ENCODE results near the gene ALOXE3. TPM values are rescaled to one million over a fixed set of nuclear protein-coding genes. Genes with fewer than 3 reads are reported as not detected.

ALOXE3 gene
- total RNA-seq, 2 experiments from 2014 or later, result 0.27 to 0.28 TPM

DNA sequence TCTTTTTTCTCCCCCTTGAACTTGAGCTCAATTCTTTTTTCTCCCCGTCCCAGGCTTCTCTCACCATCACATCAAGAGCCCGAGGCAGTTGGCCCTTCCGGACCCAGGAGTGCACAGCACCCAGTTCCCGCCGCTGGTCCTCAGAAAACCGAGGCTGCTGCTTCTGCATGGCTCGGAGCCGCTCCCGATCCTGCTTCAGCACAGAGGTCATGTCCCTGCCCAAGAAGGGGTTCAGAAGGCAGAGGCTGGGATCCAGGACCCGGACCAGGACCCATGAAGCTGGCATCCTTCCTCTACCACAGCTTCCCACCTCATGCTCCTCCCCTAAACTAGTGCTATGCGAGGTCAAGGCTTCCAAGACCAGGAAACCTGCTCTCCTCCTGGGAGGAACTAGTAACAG, 23.4 kb upstream of the ALOXE3 start:
- Mint-ChIP-seq H3K36me3 (ENCODE audit: low read depth) (peaks cover 37% of the 10 kb centered on the region), H3K4me3 (no peak overlapping the region), H3K4me1 (no peaks in the 10 kb centered on the region), H3K27me3 (no peaks in the 10 kb centered on the region), H3K9me3 (ENCODE audit: low read depth) (no peaks in the 10 kb centered on the region), H3K27ac (no peak overlapping the region)
- intact Hi-C loops (cut with DNase I, micrococcal nuclease), result no loop called here
- CTCF ChIA-PET, result interaction anchor here (0.6 to 0.7 kb wide), 2 partner anchors 23 to 548 kb away, joined by 3 read pairs; partner anchors contain the start of gene ALOXE3
- ATAC-seq, result no peak
- POLR2A ChIA-PET, result interaction anchor here (1.1 to 2.1 kb wide), 3 partner anchors 12 to 32 kb away, joined by 4 to 8 read pairs (median 5); no protein-coding TSS in a partner anchor
- DNase-seq, result no peak

DNA sequence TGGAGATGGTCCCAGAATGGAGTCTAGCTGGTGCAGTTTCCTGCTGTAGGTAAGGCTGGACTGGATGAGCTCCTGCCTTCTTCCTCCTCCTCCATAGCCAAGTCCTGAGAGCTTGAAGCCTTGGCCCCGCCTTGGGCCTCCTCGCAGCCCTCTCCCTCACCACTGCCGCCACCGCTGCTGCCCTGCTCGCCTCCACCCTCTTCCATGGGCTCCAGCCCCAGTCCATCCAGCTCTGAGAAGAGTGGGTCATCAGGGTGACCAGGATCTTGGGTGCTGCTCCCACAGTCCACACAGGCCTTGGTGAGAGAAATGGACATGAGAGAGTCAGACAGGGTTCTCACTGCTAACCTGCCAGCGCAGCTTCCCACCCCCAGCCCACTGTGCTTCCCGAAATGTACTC, 22.7 kb upstream of the ALOXE3 start:
- Mint-ChIP-seq H3K9me3 (ENCODE audit: low read depth) (no peaks in the 10 kb centered on the region), H3K27ac (no peak overlapping the region), H3K27me3 (no peaks in the 10 kb centered on the region), H3K4me1 (no peaks in the 10 kb centered on the region), H3K36me3 (ENCODE audit: low read depth) (peaks cover 30% of the 10 kb centered on the region), H3K4me3 (no peak overlapping the region)
- POLR2A ChIA-PET, result interaction anchor here (1.1 to 2.1 kb wide), 4 partner anchors 10 to 32 kb away, joined by 4 to 8 read pairs (median 4); no protein-coding TSS in a partner anchor
- CTCF ChIA-PET, result interaction anchor here (0.6 to 4.4 kb wide), 4 partner anchors 10 to 547 kb away, joined by 3 to 60 read pairs (median 3); partner anchors contain the start of genes ALOXE3 and HES7
- ATAC-seq, result no peak
- intact Hi-C loops (cut with DNase I, micrococcal nuclease), result no loop called here
- no peak for DNase-seq

- Mint-ChIP-seq H3K27me3 (no peaks in the 10 kb centered on the region), H3K4me3 (no peak overlapping the region), H3K36me3 (ENCODE audit: low read depth) (peaks cover 25% of the 10 kb centered on the region), H3K27ac (no peak overlapping the region), H3K4me1 (no peaks in the 10 kb centered on the region), H3K9me3 (ENCODE audit: low read depth) (no peaks in the 10 kb centered on the region)
- no peak for DNase-seq
- POLR2A ChIA-PET, result interaction anchor here (1.1 to 2.9 kb wide), 6 partner anchors 10 to 33 kb away, joined by 4 to 14 read pairs (median 6); no protein-coding TSS in a partner anchor
- no peak for ATAC-seq
- intact Hi-C loops (cut with DNase I, micrococcal nuclease), result no loop called here
- CTCF ChIA-PET, result interaction anchor here (0.5 to 4.4 kb wide), 11 partner anchors 11 to 166 kb away, joined by 3 to 60 read pairs (median 4); partner anchors contain the start of genes ALOXE3, HES7 and SLC25A35
Observed at GRCh38 chr17:8140065-8141029, 22.0 kb upstream of the ALOXE3 start.

DNA sequence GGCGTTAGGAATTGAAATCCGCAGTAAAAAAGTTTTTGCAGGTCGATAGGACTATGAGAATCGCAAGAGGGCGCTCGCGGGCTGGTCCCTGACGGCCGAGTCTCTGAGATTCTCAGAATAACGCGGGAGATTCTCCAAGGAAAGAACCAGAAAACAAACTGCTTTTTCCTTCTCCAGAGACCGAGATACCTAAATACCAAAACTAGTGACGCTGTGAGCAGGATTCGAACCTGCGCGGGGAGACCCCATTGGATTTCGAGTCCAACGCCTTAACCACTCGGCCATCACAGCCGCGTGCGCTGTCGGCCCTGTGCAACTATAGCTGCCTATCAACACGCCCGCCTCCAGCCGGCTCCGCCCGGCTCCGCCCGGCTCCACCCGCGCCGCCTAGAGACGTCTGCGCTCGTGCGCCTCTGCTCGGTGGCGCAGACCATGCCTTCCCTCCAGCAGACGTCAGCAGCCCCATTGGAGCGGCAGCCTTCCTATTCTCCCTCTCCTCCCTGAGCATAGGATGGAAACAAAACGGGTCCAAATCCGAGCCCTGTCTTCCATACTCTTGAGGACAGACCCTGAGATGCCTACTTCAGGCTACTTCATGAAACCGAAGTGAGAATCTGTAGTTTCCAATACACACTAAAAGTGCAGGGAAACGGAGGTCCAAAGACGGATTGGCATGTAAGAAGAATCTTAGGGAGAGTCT, 20.5 kb upstream of the ALOXE3 start:
- Mint-ChIP-seq H3K27me3 (no peaks in the 10 kb centered on the region), H3K36me3 (ENCODE audit: low read depth) (peaks cover 19% of the 10 kb centered on the region), H3K27ac (no peak overlapping the region), H3K9me3 (ENCODE audit: low read depth) (no peaks in the 10 kb centered on the region), H3K4me3 (no peak overlapping the region), H3K4me1 (no peaks in the 10 kb centered on the region)
- CTCF ChIA-PET, result interaction anchor here (0.6 to 4.4 kb wide), 27 partner anchors 10 to 291 kb away, joined by 3 to 60 read pairs (median 6); partner anchors contain the start of genes ALOXE3, AURKB, BORCS6 and CTC1
- intact Hi-C loops (cut with DNase I, micrococcal nuclease), result loop anchor here (1.0 to 5.0 kb wide), 13 partner anchors 12 to 298 kb away; partner anchors contain the start of genes CTC1 (in 1 of the 2), NDEL1 (in 1 of the 2) and RPL26 (in 1 of the 2)
- POLR2A ChIA-PET, result interaction anchor here (0.6 to 2.9 kb wide), 11 partner anchors 12 to 454 kb away, joined by 3 to 29 read pairs (median 6); partner anchors contain the start of gene HES7
- peak; percentile 90 for ATAC-seq
- peak; percentile 98 for DNase-seq

GRCh38 chr17:8138374-8138671, 20.0 kb upstream of the ALOXE3 start:
- ChIA-PET CTCF (interaction anchor here (0.7 to 4.4 kb wide), 26 partner anchors 10 to 660 kb away, joined by 3 to 60 read pairs (median 6); partner anchors contain the start of genes ALOXE3, AURKB, BORCS6 and CTC1), POLR2A (interaction anchor here (0.6 to 2.9 kb wide), 8 partner anchors 12 to 68 kb away, joined by 4 to 29 read pairs (median 8); partner anchors contain the start of gene HES7)
- no peak overlapping the region for H3K27ac Mint-ChIP-seq
- no peaks in the 10 kb centered on the region for H3K27me3 Mint-ChIP-seq
- ATAC-seq (no peak), DNase-seq (no peak)
- no peak overlapping the region for H3K4me3 Mint-ChIP-seq
- H3K9me3 Mint-ChIP-seq (ENCODE audit: low read depth), result no peaks in the 10 kb centered on the region
- intact Hi-C loops (cut with DNase I, micrococcal nuclease), result loop anchor here (1.0 to 5.0 kb wide), 6 partner anchors 12 to 299 kb away; partner anchors contain the start of genes NDEL1 (in 1 of the 2) and RPL26 (in 1 of the 2)
- H3K4me1 Mint-ChIP-seq, result no peaks in the 10 kb centered on the region
- H3K36me3 Mint-ChIP-seq (ENCODE audit: low read depth), result peaks cover 19% of the 10 kb centered on the region

GRCh38 chr17:8137645-8138373, 19.5 kb upstream of the ALOXE3 start:
- H3K4me1 Mint-ChIP-seq, result no peaks in the 10 kb centered on the region
- intact Hi-C loops (cut with DNase I, micrococcal nuclease), result loop anchor here (1.0 to 5.0 kb wide), 6 partner anchors 12 to 299 kb away; partner anchors contain the start of genes NDEL1 (in 1 of the 2) and RPL26 (in 1 of the 2)

DNA sequence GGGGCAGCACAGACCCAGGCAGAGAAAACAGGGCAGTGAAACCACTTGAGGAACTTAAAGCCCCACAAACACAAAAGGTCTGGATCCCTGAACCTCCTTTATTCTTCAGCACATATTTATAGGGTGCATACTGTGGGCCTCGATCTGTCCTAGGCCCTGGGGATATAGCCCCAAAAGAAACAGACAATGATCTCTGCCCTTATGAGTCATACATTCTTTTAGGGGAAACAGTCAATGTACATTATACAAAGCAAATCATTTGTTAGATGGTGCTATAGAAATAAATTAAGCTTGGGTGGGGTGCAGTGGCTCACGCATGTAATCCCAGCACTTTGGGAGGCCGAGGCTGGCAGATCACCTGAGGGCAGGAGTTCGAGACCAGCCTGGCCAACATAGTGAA, 15.6 kb upstream of the ALOXE3 start:
- H3K9me3 Mint-ChIP-seq (ENCODE audit: low read depth), result no peaks in the 10 kb centered on the region
- ChIA-PET POLR2A (no interaction called here), CTCF (interaction anchor here (0.7 to 1.7 kb wide), 4 partner anchors 15 to 851 kb away, joined by 3 to 6 read pairs (median 4); partner anchors contain the start of gene ALOXE3)
- H3K36me3 Mint-ChIP-seq (ENCODE audit: low read depth), result no peaks in the 10 kb centered on the region
- ATAC-seq (no peak), DNase-seq (no peak)
- peaks cover 3% of the 10 kb centered on the region for H3K4me1 Mint-ChIP-seq
- no peak overlapping the region for H3K4me3 Mint-ChIP-seq
- intact Hi-C loops (cut with DNase I, micrococcal nuclease), result no loop called here
- no peak overlapping the region for H3K27ac Mint-ChIP-seq
- peaks cover 2% of the 10 kb centered on the region for H3K27me3 Mint-ChIP-seq

More at GRCh38 chr17:8137645-8138373, 19.5 kb upstream of the ALOXE3 start:
- DNase-seq, result no peak
- H3K27ac Mint-ChIP-seq, result no peak overlapping the region
- no peak for ATAC-seq
- H3K9me3 Mint-ChIP-seq (ENCODE audit: low read depth), result no peaks in the 10 kb centered on the region
- no peak overlapping the region for H3K4me3 Mint-ChIP-seq
- ChIA-PET POLR2A (interaction anchor here (0.6 to 2.9 kb wide), 7 partner anchors 11 to 69 kb away, joined by 4 to 29 read pairs (median 6); partner anchors contain the start of gene HES7), CTCF (interaction anchor here (0.7 to 4.4 kb wide), 26 partner anchors 11 to 659 kb away, joined by 3 to 60 read pairs (median 6); partner anchors contain the start of genes ALOXE3, AURKB, BORCS6 and CTC1)
- no peaks in the 10 kb centered on the region for H3K27me3 Mint-ChIP-seq
- H3K36me3 Mint-ChIP-seq (ENCODE audit: low read depth), result peaks cover 19% of the 10 kb centered on the region

DNA sequence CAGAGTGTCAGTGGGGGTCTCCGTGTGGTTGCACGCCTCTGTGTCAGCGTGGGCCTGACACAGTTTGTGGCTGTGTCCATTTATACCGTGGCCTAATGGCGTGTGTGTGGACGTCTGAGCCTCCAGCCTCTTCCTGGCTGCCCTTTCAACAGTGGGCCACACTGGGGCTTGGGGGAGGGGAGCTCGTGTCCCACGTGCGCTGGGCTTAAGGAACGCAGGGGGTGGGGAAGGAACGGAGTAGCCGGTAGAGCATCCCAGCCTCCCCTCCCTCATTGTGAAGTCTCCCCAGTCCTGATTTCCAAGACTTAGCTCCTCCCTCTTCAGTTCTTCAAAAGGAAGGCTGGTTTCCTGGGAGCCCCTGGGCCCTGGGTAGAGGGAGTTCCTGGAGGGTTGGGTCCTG, 15.1 kb upstream of the ALOXE3 start:
- H3K4me3 Mint-ChIP-seq, result no peak overlapping the region
- peaks cover 2% of the 10 kb centered on the region for H3K27me3 Mint-ChIP-seq
- H3K9me3 Mint-ChIP-seq (ENCODE audit: low read depth), result no peaks in the 10 kb centered on the region
- H3K27ac Mint-ChIP-seq, result no peak overlapping the region
- ATAC-seq, result no peak
- intact Hi-C loops (cut with DNase I, micrococcal nuclease), result no loop called here
- ChIA-PET CTCF (interaction anchor here (0.7 to 1.7 kb wide), 2 partner anchors 14 to 23 kb away, joined by 4 to 6 read pairs; partner anchors contain the start of gene ALOXE3), POLR2A (no interaction called here)
- peaks cover 3% of the 10 kb centered on the region for H3K4me1 Mint-ChIP-seq
- H3K36me3 Mint-ChIP-seq (ENCODE audit: low read depth), result no peaks in the 10 kb centered on the region
- no peak for DNase-seq

GRCh38 chr17:8131844-8132441, 13.6 kb upstream of the ALOXE3 start:
- H3K9me3 Mint-ChIP-seq (ENCODE audit: low read depth), result no peaks in the 10 kb centered on the region
- POLR2A ChIA-PET, result interaction anchor here (0.7 to 0.9 kb wide), 2 partner anchors 16 to 41 kb away, joined by 3 read pairs; no protein-coding TSS in a partner anchor
- intact Hi-C loops (cut with DNase I, micrococcal nuclease), result no loop called here
- CTCF ChIA-PET, result interaction anchor here (0.6 to 2.3 kb wide), 3 partner anchors 10 to 445 kb away, joined by 5 to 8 read pairs (median 6); partner anchors contain the start of gene TP53
- H3K36me3 Mint-ChIP-seq (ENCODE audit: low read depth), result no peaks in the 10 kb centered on the region
- DNase-seq, result no peak
- peak; percentile 78 for ATAC-seq
- peaks cover 2% of the 10 kb centered on the region for H3K27me3 Mint-ChIP-seq
- H3K4me1 Mint-ChIP-seq, result peaks cover 7% of the 10 kb centered on the region
- H3K27ac Mint-ChIP-seq, result no peak overlapping the region
- no peak overlapping the region for H3K4me3 Mint-ChIP-seq

Measured in activated CD4-positive, alpha-beta T cell treated with anti-CD3 and anti-CD28 coated beads for 36 hours (primary cell).